Measurements from ENCODE around the gene ZC3H14. TPM values are rescaled to one million over a fixed set of nuclear protein-coding genes. Genes with fewer than 3 reads are reported as not detected.

ZC3H14 gene
- total RNA-seq, 1 donor from 2014 or later: 140 TPM

- H3K4me3 ChIP-seq: no peak overlapping the region
- Mint-ChIP-seq H3K9me3 (peaks cover 6% of the 10 kb centered on the region), H3K27ac (no peak overlapping the region), H3K27me3 (ENCODE audit: insufficient read depth, low read depth) (peaks cover 2% of the 10 kb centered on the region), H3K4me3 (no peak overlapping the region), H3K4me1 (no peaks in the 10 kb centered on the region), H3K36me3 (no peaks in the 10 kb centered on the region)
- H3K27me3 ChIP-seq: no peaks in the 10 kb centered on the region
- H4K20me1 ChIP-seq (ENCODE audit: low read depth): no peaks in the 10 kb centered on the region
- no peak overlapping the region for H3K9ac ChIP-seq
- no peaks in the 10 kb centered on the region for H3K9me3 ChIP-seq (ENCODE audit: low read depth)
- H3F3A ChIP-seq (ENCODE audit: low read depth): no peaks in the 10 kb centered on the region
- no peaks in the 10 kb centered on the region for H3K36me3 ChIP-seq
- H2AFZ ChIP-seq (replicated peaks): no peak overlapping the region
- DNase-seq (ENCODE audit: low spot score): no peak
- no peaks in the 10 kb centered on the region for H3K4me1 ChIP-seq
- no peak for TF ChIP-seq EZH2 (IDR thresholded peaks at IDR 0.05)
- no peaks in the 10 kb centered on the region for H3K79me2 ChIP-seq (ENCODE audit: low read depth)
- no peak overlapping the region for H3K27ac ChIP-seq
- H3K4me2 ChIP-seq: no peak overlapping the region
Observed at GRCh38 chr14:88660056-88660455, 97.2 kb downstream of the ZC3H14 start.

- no peaks in the 10 kb centered on the region for H3K27me3 ChIP-seq
- no peaks in the 10 kb centered on the region for H3K9me3 ChIP-seq (ENCODE audit: low read depth)
- H3K36me3 Mint-ChIP-seq: no peaks in the 10 kb centered on the region
- no peak overlapping the region for H3K4me2 ChIP-seq
- no peaks in the 10 kb centered on the region for H3F3A ChIP-seq (ENCODE audit: low read depth)
- H3K9ac ChIP-seq: no peak overlapping the region
- peak overlapping the region; percentile 30 for H2AFZ ChIP-seq (replicated peaks)
- no peaks in the 10 kb centered on the region for H3K4me1 Mint-ChIP-seq
- H4K20me1 ChIP-seq (ENCODE audit: low read depth): no peaks in the 10 kb centered on the region
- no peaks in the 10 kb centered on the region for H3K4me1 ChIP-seq
- no peaks in the 10 kb centered on the region for H3K79me2 ChIP-seq (ENCODE audit: low read depth)
- H3K36me3 ChIP-seq: no peaks in the 10 kb centered on the region
- H3K4me3 ChIP-seq: no peak overlapping the region
- DNase-seq (ENCODE audit: low spot score): peak; percentile 82
- no peak for TF ChIP-seq EZH2phosphoT487 (IDR thresholded peaks at IDR 0.05)
- TF ChIP-seq CTCF (IDR thresholded peaks at IDR 0.05): peak; percentile 91
- no peak overlapping the region for H3K27ac ChIP-seq
- no peaks in the 10 kb centered on the region for H3K27me3 Mint-ChIP-seq (ENCODE audit: insufficient read depth, low read depth)
- peaks cover 8% of the 10 kb centered on the region for H3K9me3 Mint-ChIP-seq
- no peak overlapping the region for H3K4me3 Mint-ChIP-seq
- no peak overlapping the region for H3K27ac Mint-ChIP-seq
Observed at GRCh38 chr14:88667555-88668273, 104.9 kb downstream of the ZC3H14 start.

GRCh38 chr14:88668448-88669116, 105.7 kb downstream of the ZC3H14 start:
- H3F3A ChIP-seq (ENCODE audit: low read depth): no peaks in the 10 kb centered on the region
- no peaks in the 10 kb centered on the region for H3K9me3 ChIP-seq (ENCODE audit: low read depth)
- no peak overlapping the region for H3K4me3 Mint-ChIP-seq
- H3K4me3 ChIP-seq: no peak overlapping the region
- no peaks in the 10 kb centered on the region for H3K27me3 ChIP-seq
- no peaks in the 10 kb centered on the region for H3K27me3 Mint-ChIP-seq (ENCODE audit: insufficient read depth, low read depth)
- H3K4me2 ChIP-seq: no peak overlapping the region
- H3K27ac Mint-ChIP-seq: no peak overlapping the region
- no peak overlapping the region for H3K27ac ChIP-seq
- no peaks in the 10 kb centered on the region for H3K4me1 ChIP-seq
- no peaks in the 10 kb centered on the region for H3K4me1 Mint-ChIP-seq
- no peak for DNase-seq (ENCODE audit: low spot score)
- H3K79me2 ChIP-seq (ENCODE audit: low read depth): no peaks in the 10 kb centered on the region
- H3K36me3 Mint-ChIP-seq: no peaks in the 10 kb centered on the region
- H3K9ac ChIP-seq: no peak overlapping the region
- no peaks in the 10 kb centered on the region for H3K36me3 ChIP-seq
- no peak for TF ChIP-seq CTCF (IDR thresholded peaks at IDR 0.05)
- no peak for TF ChIP-seq EZH2phosphoT487 (IDR thresholded peaks at IDR 0.05)
- no peak for TF ChIP-seq EZH2 (IDR thresholded peaks at IDR 0.05)
- H3K9me3 Mint-ChIP-seq: peaks cover 8% of the 10 kb centered on the region
- H4K20me1 ChIP-seq (ENCODE audit: low read depth): no peaks in the 10 kb centered on the region
- no peak overlapping the region for H2AFZ ChIP-seq (replicated peaks)

- no peak overlapping the region for H3K4me2 ChIP-seq
- no peak overlapping the region for H3K4me3 ChIP-seq
- Mint-ChIP-seq H3K27me3 (ENCODE audit: insufficient read depth, low read depth) (no peaks in the 10 kb centered on the region), H3K4me3 (no peak overlapping the region), H3K9me3 (peaks cover 9% of the 10 kb centered on the region), H3K36me3 (no peaks in the 10 kb centered on the region), H3K4me1 (no peaks in the 10 kb centered on the region), H3K27ac (no peak overlapping the region)
- H3K79me2 ChIP-seq (ENCODE audit: low read depth): no peaks in the 10 kb centered on the region
- no peak overlapping the region for H3K27ac ChIP-seq
- no peak overlapping the region for H3K9ac ChIP-seq
- H3F3A ChIP-seq (ENCODE audit: low read depth): no peaks in the 10 kb centered on the region
- no peaks in the 10 kb centered on the region for H3K36me3 ChIP-seq
- H3K27me3 ChIP-seq: no peaks in the 10 kb centered on the region
- no peaks in the 10 kb centered on the region for H3K4me1 ChIP-seq
- H2AFZ ChIP-seq (replicated peaks): no peak overlapping the region
- H4K20me1 ChIP-seq (ENCODE audit: low read depth): no peaks in the 10 kb centered on the region
- no peak for TF ChIP-seq CTCF (IDR thresholded peaks at IDR 0.05)
- TF ChIP-seq EZH2 (IDR thresholded peaks at IDR 0.05): no peak
- TF ChIP-seq EZH2phosphoT487 (IDR thresholded peaks at IDR 0.05): no peak
- no peaks in the 10 kb centered on the region for H3K9me3 ChIP-seq (ENCODE audit: low read depth)
- DNase-seq (ENCODE audit: low spot score): peak; percentile 7
Observed at GRCh38 chr14:88669346-88669745, 106.5 kb downstream of the ZC3H14 start.

All from neural progenitor cell (in vitro differentiated cells).